HG03280 (cell line): Measurements from ENCODE around the gene USP36.

Source experiments
- ATAC-seq: cut with Tn5 transposase; IDR thresholded peaks from one replicate; pipeline ENCODE4 v1.9.1; 2021; ENCODE audit warnings: mild to moderate bottlenecking, moderate library complexity; ENCODE audit not compliant: unreplicated experiment

The USP36 gene

GRCh38 chr17:78746263-78746948 is 94.2 kb downstream of the USP36 start:
- ATAC-seq: no peak
